Fibroblast of peridontal ligament (primary cell): ENCODE measurements around the gene C1orf50.
"Not testable (repeated sequence)": the region's sequence is repeated elsewhere in the genome, so short reads cannot be mapped to it uniquely, and the experiment has no call there.

ENCODE experiments used
- DNase-seq: peaks from one replicate; pipeline ENCODE4 v3.0.0-alpha.2; 2010; ENCODE audit errors: extremely low read depth

C1orf50 gene

DNA sequence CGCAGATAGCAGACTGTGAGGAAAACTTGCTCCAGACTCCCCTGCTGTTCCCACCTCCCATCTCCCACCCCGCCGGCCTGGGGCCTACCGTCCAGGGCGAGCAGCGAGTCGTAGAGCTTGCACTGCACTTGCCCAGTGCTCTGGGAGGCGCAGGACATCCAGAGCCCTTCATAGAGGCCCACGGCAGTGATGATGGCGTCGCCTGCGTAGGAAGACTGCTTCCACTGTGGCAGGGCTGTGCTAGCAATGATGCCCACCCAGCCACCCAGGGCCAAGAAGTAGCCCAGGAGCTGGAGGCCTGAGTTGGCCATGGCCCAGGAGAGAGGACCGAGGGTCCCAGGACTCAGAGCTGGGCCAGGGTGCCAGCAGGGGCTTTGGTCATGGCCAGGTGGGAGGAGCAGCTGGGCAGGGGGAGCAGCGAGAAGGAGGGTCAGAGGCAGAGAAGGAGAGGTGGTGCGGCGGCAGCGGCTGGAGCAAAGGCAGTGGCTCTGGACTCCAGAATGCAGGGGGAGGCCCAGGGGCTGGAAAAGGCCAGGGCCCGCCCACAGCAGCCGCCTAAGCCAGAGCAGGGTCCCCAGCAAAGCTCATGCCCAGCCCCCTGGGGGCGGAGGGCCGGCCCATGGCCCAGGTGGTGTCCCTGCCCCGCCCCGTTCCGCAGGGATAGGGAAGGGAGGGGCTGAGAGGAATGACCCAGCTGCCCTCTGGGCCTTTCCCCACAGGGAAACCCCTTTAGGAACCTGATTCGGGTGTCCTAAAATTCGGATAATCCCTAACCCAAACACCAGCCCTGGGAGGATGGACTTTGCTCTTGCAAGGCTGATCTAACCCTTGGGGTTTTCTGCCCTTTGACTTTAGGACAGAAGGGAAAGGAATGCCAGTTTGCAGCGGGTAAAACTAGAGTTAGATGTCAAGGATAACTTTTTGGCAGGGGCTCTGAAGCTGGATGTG, 27.0 kb upstream of the C1orf50 start, which contains the start of gene CLDN19:
TSS of gene CLDN19 (minus strand) at position 484 of the 948 bp plus-strand sequence. CDS start at position 311, 173 bp downstream.
- no peak for DNase-seq

DNA sequence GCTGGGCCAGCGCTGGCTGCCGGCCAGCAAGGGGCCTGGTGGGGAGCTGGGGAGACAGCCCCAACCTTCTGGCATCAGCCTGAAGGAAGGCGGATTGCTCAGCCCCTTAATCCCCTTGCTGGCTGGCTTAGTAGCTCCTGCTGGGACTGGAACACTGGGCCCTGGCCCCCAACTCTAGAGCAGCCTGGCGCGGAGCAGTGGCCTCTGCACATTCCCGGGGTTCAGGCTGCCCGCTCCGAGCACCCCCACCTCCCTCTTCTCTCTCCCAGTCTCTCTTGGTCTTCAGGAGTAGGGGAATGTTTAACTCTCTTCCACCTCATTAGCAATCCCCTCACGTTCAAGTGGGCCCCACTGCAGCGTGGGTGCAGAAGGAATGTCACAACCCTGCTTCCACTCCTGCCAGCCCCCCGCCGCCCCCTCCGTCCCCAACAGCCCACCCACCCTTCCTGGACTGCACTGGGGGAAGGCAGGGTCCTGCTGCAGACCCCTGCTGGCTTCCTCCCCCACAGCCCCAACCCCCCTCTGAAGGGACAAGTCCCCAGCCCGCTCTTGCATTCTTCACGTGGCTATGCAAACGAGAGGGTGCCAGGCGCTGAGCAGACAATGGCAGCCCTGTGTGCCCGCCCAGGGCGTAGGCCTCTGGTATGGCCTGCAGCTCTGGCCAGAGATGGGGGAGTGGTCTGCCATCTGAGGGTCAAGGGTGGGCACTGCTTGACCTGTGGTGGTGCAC, 26.0 kb upstream of the C1orf50 start:
- DNase-seq, result no peak

DNA sequence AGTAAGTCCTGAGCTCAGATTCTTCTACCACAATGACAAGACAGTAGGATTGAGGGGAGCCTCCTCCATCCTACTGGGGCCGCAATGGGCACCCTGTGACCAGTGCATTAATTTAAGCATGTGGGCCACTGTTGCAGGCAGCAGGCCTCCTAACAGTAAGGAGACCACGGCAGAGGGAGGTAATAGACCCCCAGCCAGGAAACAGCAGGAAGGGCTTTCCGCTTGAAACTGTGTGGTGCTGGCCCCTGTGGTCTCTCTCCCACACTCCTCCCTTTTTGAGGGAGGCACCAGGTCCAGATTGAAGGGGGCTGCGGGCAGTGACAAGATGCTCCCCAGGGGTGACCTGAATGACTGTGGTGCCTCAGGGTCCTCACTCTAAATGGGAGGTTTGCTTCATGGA, 25.3 kb upstream of the C1orf50 start:
- DNase-seq, result no peak

DNA sequence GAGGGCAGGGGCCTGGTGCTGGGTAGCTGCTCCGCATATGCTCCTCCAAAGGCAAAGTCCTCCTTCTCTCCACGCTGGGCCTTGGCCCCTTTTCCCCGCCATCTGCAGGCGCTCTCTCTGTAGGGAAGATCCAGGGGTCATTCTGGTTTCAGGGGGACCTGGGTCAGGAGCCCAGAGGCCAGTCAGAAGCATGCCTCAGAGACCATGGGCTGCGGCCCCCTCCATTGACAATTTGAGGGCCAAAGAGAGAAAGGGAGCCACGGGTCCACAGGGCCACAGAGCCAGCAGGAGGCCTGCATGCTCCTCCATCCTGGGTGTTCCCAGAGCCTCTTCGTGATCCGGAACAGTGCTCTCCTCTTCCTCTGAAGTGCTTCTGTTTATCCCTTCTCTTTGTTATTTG, 24.9 kb upstream of the C1orf50 start:
- DNase-seq, result no peak

DNA sequence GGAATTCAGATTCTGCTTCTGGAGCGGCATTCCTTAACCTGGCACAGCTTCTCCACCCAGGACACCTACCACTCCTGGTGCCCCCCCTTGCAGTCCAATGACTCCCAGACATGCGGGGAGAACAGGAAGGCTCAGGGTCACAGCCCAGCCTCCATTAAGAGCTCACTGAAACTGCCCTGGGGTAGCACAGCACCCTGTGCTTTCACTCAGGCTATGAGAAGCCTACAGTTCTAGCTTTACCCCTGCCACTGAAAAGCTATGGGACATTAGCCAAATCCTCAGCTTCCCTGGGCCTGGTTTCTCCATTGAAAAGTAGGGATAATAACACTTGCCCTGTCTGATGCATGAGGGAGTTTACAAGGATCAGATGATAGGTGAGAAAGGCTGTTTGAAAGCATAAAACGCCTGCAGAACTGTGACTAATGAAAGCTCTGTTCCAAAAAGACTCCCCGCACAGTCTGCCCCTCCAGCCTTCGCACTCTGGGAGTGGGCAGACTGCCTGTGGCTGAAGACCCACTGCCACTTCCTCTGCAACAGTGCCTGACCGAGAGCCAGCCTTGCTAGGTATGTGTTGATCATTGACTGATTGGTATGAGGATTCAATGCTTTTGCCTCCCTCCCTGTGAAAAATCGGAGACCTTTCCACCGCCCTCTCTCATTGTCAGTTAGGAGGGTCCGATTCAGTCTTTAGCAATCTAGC, 24.3 kb upstream of the C1orf50 start:
- no peak for DNase-seq

DNA sequence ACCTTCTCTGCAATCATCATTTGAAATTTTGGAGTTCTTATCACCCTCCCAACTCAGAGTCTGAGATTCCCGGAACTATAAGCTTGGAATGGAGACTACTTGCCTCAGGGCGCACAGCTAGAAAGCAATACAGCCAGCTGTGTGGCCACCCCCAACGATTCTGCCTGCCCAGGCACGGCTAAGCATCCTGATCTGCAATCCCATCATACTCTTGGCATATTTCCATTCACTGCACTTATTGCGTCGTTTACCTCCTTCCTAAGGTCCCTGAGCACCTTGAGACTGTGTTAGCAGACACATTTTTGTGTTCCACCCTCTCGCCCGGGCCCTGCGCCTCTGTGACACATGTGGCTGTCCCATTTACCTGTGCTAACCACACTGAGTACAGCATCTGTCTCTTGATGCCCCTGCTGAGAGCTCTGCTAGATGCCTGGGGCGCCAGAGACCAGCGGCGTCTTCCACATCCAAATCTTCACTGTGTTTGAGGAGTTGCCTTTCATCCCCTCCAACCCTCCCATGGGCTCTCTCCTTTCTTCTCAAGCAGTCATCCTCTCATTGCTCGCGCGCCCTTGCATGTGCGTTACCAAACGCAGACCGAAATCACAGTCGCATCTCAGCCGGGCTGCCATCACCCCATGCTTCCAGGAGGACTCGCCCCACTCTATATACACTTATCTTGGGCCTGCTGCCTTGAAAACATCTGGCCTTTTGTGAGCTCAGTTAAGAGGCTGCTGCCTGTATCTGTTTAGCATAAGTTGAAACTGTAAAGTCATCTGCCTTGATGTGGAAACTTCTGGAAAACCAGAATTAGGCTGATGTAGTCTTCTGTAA, 23.5 kb upstream of the C1orf50 start:
- peak; percentile 14 for DNase-seq

DNA sequence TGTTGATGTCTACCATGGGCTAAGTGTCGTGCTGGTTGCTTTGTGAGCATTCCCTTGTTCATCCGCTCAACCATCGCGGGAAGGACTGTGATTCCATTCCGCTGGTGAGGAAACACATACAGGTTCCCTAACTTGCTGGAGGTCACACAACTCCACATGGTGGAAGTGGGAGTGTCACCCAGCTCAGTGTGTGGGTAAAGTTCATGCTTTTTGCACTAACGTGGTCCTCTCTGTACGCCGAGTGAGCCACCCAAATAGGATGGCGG, 23.0 kb upstream of the C1orf50 start:
- no peak for DNase-seq

DNA sequence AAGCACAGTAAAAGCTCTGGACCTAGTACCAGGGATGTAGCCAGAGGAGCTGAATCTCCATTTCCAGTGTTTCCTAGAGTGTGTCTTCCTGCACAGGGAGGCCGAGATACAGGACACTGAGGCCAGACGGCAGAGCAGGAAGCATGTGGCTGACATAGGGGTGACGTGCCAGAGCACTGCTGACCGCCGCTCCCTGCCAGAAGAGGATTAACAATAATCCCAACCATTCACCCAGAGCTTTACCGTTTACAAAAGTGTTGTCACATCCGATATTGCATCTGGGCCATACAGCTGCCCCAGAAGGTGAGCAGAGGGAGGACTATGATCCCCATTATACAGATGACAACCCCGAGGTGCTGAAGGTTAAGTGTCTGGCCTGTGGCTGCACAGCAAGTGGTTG, 21.2 kb upstream of the C1orf50 start:
- DNase-seq, result no peak

DNA sequence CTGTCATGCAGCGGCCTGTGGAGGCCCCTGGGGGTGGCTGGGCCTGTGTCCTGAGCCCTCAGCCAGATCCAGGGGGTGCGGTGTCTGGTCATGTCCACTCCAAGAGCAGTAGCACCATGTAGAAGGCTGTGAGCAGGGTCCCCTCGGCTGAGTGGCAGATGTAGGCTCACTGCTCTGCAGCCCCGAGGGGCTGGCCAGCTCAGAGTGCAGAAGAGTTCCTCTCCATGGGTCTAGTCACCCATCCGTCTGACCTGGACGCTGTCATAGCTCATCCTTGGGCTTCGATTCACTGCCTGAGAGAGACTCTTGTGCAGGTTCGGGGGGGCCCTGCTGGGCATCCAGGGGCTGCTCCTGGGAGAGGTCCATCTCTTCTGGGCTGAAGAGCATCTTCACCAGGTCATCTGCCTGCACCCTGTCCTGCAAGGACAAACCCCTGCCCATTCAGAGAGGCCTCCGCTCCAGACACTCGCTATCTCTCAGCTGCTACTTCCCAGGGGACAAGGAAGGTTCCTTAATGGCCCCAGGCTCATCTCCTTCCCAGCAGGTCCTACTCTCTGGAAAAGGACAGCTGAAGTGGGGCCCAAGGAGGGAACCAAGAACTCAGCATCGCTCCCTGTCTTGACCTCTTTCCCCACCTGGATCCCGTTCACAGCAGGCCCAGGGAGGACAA, 20.5 kb upstream of the C1orf50 start:
- DNase-seq, result no peak

DNA sequence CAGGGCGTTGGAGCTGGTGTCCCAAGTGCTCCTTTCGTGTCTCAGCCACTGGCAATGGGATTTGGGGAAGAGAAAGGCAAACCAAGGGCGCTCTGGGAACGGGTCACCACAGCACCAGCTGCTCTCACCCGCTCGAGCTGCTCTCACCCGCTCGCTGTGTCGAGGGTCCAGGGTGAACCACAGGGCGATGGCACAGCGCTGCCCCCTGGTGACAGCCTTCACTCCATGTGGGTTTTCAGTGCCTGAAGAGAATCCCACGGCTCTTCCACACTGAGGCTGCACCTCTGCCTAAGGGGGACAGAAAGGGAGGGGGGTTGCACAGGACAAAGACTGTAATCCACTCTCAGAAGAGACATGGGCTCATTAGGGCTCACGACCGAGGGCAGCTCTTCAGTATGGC, 19.9 kb upstream of the C1orf50 start:
- DNase-seq, result peak; percentile 19

DNA sequence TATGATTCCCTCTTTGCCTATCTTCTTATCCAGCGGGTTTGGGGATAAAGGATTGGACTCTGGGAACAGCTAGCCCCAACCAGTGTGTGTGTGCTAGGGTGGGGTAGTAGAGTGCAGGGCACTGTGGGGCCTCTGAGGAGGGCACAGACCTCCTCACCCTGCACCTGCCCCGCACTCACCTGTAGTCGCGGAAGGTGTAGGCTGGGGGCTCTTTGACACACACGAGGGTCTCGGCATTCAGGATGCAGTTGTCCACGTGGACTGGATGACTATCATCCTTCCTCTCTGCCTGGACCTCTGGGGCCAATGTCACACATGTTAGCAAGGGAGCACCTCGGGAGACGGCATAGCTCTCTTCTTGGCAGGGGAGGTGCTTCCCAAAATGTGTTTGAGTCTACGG, 19.0 kb upstream of the C1orf50 start:
- no peak for DNase-seq

DNA sequence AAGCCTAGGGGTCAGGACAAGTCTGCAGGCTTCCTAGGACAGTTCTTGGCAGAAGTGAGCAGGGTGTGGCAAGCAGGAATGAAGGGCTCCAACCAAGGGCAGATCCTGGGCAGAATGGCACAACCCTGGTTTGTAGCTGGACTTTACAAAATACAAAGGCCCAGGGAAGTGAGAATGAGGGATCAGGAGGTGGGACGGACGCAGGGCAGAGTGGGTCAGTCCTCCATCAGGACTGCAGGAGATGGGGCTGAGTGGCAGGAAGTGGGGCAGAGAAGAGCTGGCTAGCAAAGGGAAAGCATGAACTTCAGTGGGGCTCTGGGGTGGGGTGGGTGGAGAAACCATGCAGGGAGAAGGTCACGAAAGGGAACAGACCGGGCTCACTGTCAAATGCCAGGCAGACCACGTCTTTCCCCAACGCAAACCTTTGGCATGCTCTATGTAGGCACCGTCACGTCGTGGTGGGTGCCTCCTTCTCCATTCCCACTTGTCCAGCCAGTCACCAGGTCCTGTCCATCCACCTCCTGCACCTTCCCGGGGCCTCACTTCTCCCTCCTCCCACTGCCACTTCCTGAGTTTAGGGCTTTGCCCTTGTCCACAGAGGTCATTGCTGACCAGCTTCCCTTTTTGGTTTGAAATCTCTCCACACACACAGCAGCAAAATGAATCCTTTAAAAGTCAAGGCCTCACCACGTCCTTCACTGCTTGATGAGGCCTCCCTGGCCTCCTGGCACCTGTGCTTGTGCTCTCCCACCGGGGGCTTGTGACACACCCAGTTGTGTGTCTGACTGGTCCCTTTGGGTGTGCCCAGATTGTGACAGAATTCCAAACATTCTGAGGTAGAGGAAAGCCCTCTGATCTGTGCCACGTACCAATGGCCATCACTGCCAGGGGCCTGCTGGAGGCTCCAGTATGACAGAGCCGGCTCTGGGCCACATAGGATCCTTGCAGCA, 18.3 kb upstream of the C1orf50 start:
- DNase-seq, result no peak

DNA sequence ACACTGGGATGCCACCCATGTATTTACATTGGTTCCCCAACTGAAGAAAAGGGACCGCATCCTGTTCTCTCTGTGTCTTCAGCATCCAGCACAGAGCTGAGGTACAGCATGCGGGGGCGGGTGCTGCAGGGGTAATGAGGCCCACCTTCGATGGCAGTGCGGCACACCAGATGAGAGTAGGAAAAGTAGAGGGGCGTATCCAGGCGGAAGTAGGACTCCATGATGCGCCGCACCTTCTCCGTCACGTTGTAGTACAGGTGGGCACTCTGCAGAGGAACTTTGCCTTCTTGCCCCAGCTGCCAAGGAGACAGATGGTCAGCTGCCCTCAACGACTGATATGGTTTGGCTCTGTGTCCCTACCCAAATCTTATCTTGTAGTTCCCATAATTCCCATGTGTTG, 17.0 kb upstream of the C1orf50 start:
- DNase-seq, result no peak

DNA sequence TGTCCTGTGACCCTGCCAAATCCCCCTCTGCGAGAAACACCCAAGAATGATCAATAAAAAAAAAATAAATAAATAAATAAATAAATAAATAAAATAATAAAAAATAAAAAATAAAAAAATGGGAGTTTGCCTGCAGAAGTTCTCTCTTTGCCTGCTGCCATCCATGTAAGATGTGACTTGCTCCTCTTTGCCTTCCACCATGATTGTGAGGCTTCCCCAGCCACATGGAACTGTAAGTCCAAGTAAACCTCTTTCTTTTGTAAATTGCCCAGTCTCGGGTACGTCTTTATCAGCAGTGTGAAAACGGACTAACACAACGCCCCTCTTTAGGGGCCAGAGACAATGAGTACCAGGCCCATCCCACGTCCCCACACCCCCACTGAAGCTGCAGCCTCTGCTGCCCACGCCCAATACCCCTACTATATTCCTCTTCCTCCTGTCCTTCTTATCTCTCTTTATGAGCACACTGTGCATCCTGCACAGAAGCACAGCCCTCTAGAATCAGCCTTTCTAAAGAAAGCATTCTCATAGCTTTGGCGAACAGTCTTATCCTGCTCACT, 15.5 kb upstream of the C1orf50 start:
- DNase-seq, result not testable (repeated sequence)

DNA sequence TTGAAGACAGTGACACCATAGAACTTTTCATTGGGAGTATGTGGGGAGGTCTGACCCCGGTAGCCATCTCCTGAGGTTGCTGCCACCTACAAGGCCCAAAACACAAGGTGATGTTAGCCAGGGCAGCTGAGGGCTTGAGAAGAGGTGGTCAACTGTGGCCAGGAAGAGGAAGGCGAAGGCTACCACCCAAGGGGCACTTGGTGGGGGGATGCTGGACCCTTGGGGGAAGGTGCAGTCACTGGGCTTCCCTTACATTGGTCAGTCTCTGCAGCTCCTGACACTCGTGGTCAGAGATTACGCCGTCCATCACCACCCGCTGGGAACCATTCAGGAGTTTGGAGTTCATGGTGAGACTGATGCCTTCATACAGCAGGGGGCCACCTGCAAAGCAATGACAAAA, 14.8 kb upstream of the C1orf50 start:
- DNase-seq, result no peak

DNA sequence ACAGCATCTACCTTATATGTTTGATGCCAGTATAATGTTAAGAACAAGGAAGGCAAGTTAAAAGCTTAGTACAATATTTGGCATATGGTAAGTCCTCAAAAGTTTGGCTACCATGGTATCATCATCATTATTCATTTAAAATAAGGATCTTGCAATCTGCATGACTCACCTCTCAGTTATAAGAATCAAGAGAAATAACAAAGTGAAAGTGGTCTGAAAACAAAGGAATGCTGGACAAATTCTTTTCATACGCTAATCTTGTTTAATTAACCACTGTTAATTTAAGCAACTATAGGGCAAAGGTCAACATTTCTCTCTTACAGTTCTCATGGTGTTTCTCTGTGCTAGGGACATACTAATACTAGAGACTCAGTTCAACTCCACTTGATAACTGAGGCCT, 14.0 kb upstream of the C1orf50 start:
- peak; percentile 82 for DNase-seq

DNA sequence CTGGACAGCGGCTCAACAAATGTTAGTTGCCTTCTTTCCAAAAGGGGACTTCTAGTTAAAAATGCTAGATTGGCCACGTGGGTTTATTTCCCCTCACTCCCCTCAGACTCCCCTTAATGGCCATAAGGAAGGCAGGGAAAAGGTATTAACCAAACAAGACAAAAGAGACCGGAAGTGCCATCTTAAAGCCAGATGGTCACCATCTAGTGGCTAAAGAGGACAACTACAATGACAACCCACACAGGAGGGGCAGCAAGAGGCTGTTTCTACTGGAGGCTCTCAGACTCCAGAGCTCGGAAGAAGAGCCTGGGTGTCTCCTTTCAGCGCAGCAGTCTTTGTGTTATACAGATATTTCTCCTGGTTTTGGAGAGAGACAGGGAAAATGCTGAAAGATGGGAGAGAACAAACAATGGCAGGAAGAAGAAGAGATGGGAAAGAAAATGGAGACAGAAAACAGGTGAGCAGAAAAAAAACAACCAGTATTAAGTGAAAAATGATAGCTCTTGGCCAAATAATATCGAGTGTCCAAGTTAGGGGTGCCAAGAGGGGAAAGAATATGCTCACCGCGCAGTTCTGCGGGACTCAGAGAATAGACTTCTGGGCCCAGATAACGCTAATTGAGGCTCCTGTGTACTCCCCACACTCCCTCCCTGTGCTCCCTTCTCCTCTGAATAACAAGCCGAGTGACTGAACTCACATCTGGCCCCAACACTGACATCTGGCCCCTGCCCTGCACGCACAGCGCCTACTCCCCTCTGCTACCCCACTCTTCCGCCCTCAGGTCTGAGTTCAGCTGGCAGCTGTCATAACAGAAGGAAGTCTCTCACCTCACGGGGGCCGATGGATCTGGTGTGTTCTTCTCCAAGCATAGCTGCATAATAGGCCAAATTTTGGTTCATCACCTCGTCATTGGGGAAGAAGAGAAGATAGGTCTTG, 9.8 kb upstream of the C1orf50 start:
- peak; percentile 71 for DNase-seq

DNA sequence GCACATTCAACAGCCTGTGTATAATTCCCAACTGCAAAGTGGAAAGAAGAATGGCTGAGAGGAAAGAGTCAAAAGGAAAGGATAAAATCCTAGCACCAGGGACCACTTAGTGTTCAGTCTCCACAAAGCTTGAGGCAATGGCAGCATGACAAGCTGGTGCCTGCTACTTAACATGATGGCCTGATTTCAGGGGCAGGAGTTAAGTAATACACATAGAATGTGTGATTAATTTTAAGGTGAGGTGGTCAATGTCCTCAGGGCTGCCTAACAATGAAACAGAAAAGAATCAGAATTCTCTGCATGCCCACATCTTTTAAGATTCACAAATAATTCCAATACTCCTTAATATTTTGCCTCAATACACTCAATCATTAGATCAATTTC, 9.2 kb upstream of the C1orf50 start:
- no peak for DNase-seq

DNA sequence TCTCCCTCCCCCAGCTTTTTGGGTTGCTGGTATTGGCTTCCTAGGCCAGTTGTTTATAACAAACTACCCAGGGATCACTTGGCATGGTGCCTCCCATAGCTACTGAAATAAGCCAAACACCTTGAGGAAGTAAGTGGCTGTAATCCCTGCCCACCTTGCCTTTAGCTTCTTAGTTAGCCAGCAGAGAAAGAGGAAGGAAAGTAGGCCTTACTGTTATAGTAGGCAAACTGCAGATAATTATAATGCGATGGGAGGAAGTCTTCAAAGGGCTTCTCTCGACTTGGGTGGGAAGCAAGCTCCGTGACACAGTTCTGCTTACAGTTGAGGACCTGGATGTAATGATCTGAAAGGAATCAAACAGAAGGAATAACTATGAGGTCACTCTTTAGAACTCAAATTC, 8.4 kb upstream of the C1orf50 start:
- DNase-seq, result no peak
